ENCODE measurements around the gene GPR183. TPM values are rescaled to one million over a fixed set of nuclear protein-coding genes. Genes with fewer than 3 reads are reported as not detected.

The GPR183 gene
- total RNA-seq, 1 experiment from 2014 or later = 0.30 TPM

DNA sequence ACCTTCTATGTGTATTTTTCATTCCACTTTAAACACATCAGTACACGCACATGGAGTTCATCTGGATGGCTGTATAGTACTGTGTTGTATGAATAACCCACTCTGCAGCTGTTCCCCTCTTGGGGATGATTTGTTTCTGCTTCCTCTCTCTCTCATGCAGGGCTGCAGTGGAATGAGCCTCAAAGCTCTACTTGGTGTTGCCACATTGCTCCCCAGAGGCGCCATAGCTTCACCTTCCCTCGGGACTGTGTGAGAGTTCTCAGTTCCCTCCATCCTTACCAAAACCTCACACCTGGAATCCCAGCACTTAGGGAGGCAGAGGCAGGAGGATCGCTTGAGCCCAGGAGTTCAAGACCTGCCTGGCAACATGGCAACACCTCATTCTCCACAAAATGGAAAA lies 28.4 kb upstream of the GPR183 start:
- Histone ChIP-seq H3K9me2 (ENCODE audit: insufficient read depth) (no peaks in the 10 kb centered on the region), H3K9me3 (ENCODE audit: control insufficient read depth in 1 of 2, insufficient read depth in 1 of 2, low read depth in 1 of 2, low read length in 2 of 2) (no peaks in the 10 kb centered on the region), H2AFZ (ENCODE audit: low read depth, low read length, poor library complexity, severe bottlenecking) (no peak overlapping the region), H4K20me1 (ENCODE audit: insufficient read depth) (no peaks in the 10 kb centered on the region; the same call in 1 of the 2 replicates), H3K36me3 (ENCODE audit: control insufficient read depth in 1 of 2, insufficient read depth in 2 of 2, low read length in 2 of 2) (peaks cover 2 to 6% of the 10 kb centered on the region in 2 experiments; a peak in 1 of 4 replicates), H3K4me2 (ENCODE audit: low read length) (no peak overlapping the region), H3K27me3 (ENCODE audit: insufficient read depth, low read length) (no peaks in the 10 kb centered on the region), H3K27ac (ENCODE audit: low read depth, low read length) (no peak overlapping the region), H3K79me2 (ENCODE audit: insufficient read depth, low read length) (no peaks in the 10 kb centered on the region), H3K4me1 (ENCODE audit: control insufficient read depth in 1 of 2, insufficient read depth in 2 of 2, low read length in 2 of 2) (peaks cover 0 to 6% of the 10 kb centered on the region in 2 experiments; a peak in 1 of 4 replicates), H3K9ac (ENCODE audit: low read length) (no peak overlapping the region), H3K4me3 (replicated peaks in 1 of 2; ENCODE audit: low read depth in 1 of 2, low read length in 2 of 2) (no peak overlapping the region)
- BruUV-seq (replicated peaks) = no TSS peak
- intact Hi-C loops (cut with micrococcal nuclease) = no loop called here
- CTCF ChIA-PET = no interaction called here
- DNase-seq (ENCODE audit: low read depth, low spot score) (no peak), ATAC-seq (no peak)
- POLR2A ChIA-PET = no interaction called here
- TF ChIP-seq, protein P1, sequence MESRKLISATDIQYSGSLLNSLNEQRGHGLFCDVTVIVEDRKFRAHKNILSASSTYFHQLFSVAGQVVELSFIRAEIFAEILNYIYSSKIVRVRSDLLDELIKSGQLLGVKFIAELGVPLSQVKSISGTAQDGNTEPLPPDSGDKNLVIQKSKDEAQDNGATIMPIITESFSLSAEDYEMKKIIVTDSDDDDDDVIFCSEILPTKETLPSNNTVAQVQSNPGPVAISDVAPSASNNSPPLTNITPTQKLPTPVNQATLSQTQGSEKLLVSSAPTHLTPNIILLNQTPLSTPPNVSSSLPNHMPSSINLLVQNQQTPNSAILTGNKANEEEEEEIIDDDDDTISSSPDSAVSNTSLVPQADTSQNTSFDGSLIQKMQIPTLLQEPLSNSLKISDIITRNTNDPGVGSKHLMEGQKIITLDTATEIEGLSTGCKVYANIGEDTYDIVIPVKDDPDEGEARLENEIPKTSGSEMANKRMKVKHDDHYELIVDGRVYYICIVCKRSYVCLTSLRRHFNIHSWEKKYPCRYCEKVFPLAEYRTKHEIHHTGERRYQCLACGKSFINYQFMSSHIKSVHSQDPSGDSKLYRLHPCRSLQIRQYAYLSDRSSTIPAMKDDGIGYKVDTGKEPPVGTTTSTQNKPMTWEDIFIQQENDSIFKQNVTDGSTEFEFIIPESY (IDR thresholded peaks at IDR 0.05; ENCODE audit: extremely low read depth, insufficient replicate concordance, low read length) = no peak
- TF ChIP-seq ZFX (IDR thresholded peaks at IDR 0.05) = no peak
- TF ChIP-seq, protein P2, sequence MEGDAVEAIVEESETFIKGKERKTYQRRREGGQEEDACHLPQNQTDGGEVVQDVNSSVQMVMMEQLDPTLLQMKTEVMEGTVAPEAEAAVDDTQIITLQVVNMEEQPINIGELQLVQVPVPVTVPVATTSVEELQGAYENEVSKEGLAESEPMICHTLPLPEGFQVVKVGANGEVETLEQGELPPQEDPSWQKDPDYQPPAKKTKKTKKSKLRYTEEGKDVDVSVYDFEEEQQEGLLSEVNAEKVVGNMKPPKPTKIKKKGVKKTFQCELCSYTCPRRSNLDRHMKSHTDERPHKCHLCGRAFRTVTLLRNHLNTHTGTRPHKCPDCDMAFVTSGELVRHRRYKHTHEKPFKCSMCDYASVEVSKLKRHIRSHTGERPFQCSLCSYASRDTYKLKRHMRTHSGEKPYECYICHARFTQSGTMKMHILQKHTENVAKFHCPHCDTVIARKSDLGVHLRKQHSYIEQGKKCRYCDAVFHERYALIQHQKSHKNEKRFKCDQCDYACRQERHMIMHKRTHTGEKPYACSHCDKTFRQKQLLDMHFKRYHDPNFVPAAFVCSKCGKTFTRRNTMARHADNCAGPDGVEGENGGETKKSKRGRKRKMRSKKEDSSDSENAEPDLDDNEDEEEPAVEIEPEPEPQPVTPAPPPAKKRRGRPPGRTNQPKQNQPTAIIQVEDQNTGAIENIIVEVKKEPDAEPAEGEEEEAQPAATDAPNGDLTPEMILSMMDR (IDR thresholded peaks at IDR 0.05 in 2 of 3, conservative IDR thresholded peaks at IDR 0.05 in 1 of 3; ENCODE audit: borderline replicate concordance in 1 of 3, insufficient read depth in 1 of 3, low read depth in 2 of 3, low read length in 2 of 3) = no peak
- TF ChIP-seq YY1 (IDR thresholded peaks at IDR 0.05; ENCODE audit: extremely low read depth, insufficient replicate concordance, low read depth, low read length) = no peak
- TF ChIP-seq POLR2A (IDR thresholded peaks at IDR 0.05; ENCODE audit: borderline replicate concordance, extremely low read depth, insufficient read depth, insufficient read length) = no peak
- TF ChIP-seq SIN3A (IDR thresholded peaks at IDR 0.05; ENCODE audit: low read depth) = no peak
- TF ChIP-seq EZH2phosphoT487 (IDR thresholded peaks at IDR 0.05; ENCODE audit: borderline replicate concordance) = no peak
- TF ChIP-seq ELF1 (IDR thresholded peaks at IDR 0.05; ENCODE audit: borderline replicate concordance, low read depth) = no peak
- TF ChIP-seq JUND (IDR thresholded peaks at IDR 0.05) = no peak
- no peak for TF ChIP-seq TCF7L2 (IDR thresholded peaks at IDR 0.05; ENCODE audit: borderline replicate concordance, extremely low read depth, insufficient read depth, insufficient read length)
- no peak for TF ChIP-seq FOSL1 (IDR thresholded peaks at IDR 0.05; ENCODE audit: low read depth)
- RAD21 ChIA-PET (ENCODE audit: low non-redundant PET in 1 of 2, low total read pairs in 2 of 2, uncharacterized antibody in 2 of 2, unreplicated experiment in 2 of 2) = no interaction called here

Measured in HCT116 (cell line).